ENCODE data around the gene VIL1. TPM values are rescaled to one million over a fixed set of nuclear protein-coding genes. Genes with fewer than 3 reads are reported as not detected.
A peak's percentile ranks its signal among the peaks of the same experiment; 100 is the strongest.

Gene VIL1
- polyA plus RNA-seq, 1 donor: 23.3 TPM

GRCh38 chr2:218394298-218395089, 24.4 kb upstream of the VIL1 start:
- no peak for DNase-seq

DNA sequence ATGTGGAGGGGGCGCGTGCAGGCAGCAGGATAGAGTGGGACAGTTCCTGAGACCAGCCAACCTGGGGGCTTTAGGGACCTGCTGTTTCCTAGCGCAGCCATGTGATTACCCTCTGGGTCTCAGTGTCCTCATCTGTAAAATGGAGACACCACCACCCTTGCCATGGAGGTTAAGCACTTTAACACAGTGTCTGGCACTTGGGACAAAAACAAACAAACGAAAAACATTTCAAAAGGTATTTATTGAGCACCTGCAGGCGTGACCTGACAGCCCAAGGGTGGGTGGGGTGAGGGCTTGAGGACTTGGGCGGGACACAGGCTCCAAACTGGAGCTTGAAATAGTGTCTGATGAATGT, 23.9 kb upstream of the VIL1 start:
- DNase-seq: no peak

DNA sequence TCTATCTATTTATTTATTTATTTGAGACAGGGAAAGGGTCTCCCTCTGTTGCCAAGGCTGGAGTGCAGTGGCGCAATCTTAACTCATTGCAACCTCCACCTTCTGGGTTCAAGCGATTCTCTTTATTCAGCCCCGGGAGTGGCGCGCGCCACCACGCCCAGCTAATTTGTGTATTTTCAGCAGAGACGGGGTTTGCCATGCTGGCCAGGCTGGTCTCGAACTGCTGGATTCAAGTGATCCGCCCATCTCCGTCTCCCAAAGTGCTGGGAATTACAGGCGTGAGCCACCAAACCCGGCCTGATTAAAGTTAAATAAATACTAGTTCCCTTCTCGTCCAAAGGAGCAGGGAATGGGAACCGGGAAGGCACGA, 23.5 kb upstream of the VIL1 start:
- DNase-seq: no peak

GRCh38 chr2:218395826-218396687, 22.9 kb upstream of the VIL1 start:
- peak; percentile 96 for DNase-seq

DNA sequence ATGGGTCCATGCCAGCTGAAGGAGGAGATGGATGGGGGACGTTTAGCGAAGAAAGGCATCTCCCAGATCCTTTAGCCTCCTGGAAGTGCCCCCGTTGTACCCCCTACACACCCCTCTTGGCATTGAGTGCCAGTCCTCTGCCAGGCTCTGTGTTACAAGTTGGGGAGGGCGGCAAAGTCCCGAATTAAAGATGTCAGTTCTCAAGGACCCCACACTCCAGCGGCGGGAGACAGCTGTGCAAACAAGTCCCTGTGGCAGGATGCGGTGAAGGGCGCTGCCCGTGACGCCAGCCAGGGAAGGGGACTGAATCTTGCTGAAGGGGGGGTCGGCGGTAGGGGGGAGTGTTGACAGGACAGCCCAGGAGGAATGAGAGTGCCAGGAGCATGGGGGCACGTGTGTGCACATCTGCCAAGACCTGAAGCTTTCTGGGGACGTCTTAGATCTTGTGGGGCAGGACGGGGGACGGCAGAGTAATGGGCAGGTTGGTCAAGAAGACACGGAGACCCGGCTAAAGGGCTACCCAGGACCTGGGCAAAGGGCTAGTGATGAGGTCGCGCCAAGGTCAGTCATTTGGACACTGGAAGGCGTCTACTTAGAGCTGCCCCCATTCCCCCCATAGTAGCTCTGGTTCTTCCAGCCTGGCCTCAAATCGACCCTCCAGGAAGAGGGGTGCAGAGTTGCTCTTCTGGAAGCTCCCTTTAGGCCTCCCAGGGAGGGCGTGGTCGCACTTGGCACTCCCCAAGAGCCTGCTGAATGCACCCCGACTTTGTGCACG, 22.0 kb upstream of the VIL1 start:
- peak; percentile 50 for DNase-seq

DNA sequence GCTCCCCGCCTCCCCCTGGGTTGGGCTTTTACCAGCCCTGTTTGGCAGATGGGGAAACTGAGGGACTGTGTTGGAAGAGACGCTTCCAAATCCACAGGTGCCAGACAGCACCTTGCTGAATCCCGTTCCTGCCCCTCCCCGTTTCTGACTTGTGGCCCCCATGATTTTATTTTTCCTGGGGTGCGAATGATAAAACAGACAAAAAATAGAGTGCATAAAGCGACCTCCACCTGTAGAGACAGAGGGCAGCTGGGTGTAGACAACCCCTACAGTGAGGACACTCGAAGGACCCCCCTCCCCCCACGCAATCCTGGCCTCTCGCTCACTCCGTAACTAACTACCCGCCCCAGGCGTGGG, 21.5 kb upstream of the VIL1 start:
- DNase-seq: no peak

DNA sequence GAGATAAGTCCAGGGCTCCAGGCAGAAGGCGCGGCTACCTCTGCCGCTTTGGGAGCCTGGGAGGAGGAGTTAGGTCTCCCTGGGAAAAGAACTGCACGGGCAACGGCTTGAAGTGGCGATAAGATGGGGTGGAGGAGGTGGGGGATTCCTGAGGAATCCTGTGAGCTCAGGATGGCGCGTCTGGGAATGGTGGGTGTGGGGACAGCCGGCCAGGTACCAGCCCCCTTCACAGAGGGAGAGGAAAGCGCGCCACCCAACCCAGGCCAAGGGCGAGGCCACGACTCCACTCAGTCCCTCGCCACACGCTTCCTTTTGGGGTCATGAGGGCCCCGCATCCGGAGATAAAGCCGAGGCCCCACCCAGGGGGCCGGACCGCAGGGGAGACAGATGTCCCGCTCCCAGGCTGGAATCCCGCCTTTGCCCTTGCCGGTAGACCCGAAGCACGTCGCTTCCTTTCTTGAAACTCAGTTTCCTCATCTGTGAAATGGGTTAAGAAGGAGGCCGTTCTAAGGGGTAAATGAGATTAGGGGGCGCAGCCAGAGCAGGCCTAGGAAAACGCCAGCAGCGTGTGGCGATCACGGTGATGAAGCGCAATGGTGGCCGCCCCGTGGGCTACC, 21.0 kb upstream of the VIL1 start:
- peak; percentile 50 for DNase-seq

GRCh38 chr2:218398437-218399390, 20.2 kb upstream of the VIL1 start:
- DNase-seq: peak; percentile 70

DNA sequence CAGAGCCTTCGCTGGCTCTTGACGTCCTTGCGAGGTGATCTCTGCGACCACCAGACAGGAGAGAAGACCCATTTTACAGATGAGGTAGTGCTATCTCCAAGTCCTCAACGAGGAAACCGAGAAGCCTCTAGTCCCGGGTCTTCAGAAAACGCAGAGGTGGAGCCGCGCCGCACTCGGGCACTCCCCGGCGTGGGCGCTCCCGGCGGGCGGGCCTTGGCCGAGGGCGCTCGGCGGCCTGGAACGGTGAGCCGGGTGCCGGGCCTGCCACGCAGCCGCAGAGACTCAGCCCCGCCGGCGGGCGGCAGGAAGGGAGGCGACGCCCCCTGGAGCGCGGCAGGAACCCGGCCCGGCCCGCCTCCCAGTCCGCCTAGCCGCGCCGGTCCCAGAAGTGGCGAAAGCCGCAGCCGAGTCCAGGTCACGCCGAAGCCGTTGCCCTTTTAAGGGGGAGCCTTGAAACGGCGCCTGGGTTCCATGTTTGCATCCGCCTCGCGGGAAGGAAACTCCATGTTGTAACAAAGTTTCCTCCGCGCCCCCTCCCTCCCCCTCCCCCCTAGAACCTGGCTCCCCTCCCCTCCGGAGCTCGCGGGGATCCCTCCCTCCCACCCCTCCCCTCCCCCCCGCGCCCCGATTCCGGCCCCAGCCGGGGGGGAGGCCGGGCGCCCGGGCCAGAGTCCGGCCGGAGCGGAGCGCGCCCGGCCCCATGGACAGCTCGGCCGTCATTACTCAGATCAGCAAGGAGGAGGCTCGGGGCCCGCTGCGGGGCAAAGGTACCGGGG, 19.3 kb upstream of the VIL1 start, which contains the start of gene CTDSP1:
Gene CTDSP1 (plus strand): TSS at position 478 of the 776 bp plus-strand sequence. CDS start 223 bp downstream, at position 701.
- peak; percentile 98 for DNase-seq

GRCh38 chr2:218400167-218400929, 18.6 kb upstream of the VIL1 start:
- DNase-seq: no peak

GRCh38 chr2:218400930-218401881, 17.7 kb upstream of the VIL1 start:
- DNase-seq: no peak

DNA sequence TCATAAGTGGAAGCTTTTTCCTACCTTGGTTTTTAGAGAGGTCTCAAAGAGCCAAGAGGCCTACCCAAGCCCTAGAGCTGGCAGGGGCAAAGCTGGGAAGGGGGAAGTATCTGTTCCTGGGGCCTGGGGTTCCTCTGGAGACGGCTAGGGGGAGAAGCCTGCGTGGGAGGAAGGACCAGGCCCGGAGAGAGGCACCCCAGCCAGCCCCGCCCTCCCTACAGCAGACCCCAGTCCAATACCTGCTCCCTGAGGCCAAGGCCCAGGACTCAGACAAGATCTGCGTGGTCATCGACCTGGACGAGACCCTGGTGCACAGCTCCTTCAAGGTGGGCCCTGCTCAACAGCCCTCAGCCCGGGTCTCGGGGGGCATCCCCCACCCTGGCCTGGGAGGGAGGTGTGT, 17.0 kb upstream of the VIL1 start:
- no peak for DNase-seq

- DNase-seq: no peak
Observed at GRCh38 chr2:218402491-218402901, 16.4 kb upstream of the VIL1 start.

DNA sequence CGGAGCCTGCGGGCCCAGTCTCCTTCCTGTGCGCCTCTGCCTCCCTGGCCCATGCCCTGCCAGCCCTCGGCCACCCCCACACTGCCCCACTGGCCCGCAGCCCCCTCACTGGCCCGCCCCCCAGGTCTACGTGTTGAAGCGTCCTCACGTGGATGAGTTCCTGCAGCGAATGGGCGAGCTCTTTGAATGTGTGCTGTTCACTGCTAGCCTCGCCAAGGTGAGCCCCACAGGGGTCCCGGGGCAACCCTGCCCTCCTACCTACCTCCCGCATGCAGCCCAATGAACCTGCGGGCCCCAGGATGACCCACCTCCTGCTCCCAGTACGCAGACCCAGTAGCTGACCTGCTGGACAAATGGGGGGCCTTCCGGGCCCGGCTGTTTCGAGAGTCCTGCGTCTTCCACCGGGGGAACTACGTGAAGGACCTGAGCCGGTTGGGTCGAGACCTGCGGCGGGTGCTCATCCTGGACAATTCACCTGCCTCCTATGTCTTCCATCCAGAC, 16.0 kb upstream of the VIL1 start:
- DNase-seq: no peak

GRCh38 chr2:218403810-218404209, 15.1 kb upstream of the VIL1 start:
- DNase-seq: no peak

GRCh38 chr2:218404351-218405085, 14.4 kb upstream of the VIL1 start:
- no peak for DNase-seq

DNA sequence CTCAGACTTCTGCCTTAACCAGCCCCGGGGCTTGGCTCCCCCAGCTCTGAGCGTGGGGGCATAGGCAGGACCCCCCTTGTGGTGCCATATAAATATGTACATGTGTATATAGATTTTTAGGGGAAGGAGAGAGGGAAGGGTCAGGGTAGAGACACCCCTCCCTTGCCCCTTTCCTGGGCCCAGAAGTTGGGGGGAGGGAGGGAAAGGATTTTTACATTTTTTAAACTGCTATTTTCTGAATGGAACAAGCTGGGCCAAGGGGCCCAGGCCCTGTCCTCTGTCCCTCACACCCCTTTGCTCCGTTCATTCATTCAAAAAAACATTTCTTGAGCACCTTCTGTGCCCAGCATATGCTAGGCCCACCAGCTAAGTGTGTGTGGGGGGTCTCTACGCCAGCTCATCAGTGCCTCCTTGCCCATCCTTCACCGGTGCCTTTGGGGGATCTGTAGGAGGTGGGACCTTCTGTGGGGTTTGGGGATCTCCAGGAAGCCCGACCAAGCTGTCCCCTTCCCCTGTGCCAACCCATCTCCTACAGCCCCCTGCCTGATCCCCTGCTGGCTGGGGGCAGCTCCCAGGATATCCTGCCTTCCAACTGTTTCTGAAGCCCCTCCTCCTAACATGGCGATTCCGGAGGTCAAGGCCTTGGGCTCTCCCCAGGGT, 13.7 kb upstream of the VIL1 start:
- no peak for DNase-seq
